ENCODE results near the gene TYW1.
"Not testable (repeated sequence)": the region's sequence is repeated elsewhere in the genome, so short reads cannot be mapped to it uniquely, and the experiment has no call there.

DNA sequence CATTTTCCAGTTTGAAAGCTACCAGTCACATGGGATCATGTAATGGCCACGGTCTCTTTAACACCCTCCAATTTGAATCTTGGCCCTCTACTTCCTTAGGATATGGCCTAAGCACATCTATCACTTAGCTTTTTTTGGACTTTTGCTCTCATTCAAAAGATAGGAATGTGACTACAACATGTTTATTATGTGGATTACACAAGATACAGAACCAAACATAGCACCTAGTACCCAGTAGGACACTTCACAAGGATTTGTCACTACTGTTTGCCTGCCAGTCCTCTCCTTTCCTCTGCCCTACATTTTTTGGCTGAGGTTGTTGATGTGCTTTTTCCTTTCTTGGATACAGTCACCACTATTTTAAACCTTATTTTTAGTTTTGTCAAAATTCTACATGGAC, 233.4 kb downstream of the TYW1 start:
- not testable (repeated sequence) for TF ChIP-seq NFE2L1 (CRISPR knock-in tag; IDR thresholded peaks at IDR 0.05); CBFB (CRISPR knock-in tag; IDR thresholded peaks at IDR 0.05; ENCODE audit: low read depth); ZNF219 (CRISPR knock-in tag; IDR thresholded peaks at IDR 0.05; ENCODE audit: borderline replicate concordance); ATF2 (CRISPR knock-in tag; IDR thresholded peaks at IDR 0.05; ENCODE audit: borderline replicate concordance, low read depth); SP1 (CRISPR knock-in tag; conservative IDR thresholded peaks at IDR 0.05); ETV6 (CRISPR knock-in tag; IDR thresholded peaks at IDR 0.05); USF2 (CRISPR knock-in tag; IDR thresholded peaks at IDR 0.05)
- TF ChIP-seq, protein P1, sequence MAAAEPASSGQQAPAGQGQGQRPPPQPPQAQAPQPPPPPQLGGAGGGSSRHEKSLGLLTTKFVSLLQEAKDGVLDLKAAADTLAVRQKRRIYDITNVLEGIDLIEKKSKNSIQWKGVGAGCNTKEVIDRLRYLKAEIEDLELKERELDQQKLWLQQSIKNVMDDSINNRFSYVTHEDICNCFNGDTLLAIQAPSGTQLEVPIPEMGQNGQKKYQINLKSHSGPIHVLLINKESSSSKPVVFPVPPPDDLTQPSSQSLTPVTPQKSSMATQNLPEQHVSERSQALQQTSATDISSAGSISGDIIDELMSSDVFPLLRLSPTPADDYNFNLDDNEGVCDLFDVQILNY (CRISPR knock-in tag; IDR thresholded peaks at IDR 0.05), result not testable (repeated sequence)
- TF ChIP-seq, protein P2, sequence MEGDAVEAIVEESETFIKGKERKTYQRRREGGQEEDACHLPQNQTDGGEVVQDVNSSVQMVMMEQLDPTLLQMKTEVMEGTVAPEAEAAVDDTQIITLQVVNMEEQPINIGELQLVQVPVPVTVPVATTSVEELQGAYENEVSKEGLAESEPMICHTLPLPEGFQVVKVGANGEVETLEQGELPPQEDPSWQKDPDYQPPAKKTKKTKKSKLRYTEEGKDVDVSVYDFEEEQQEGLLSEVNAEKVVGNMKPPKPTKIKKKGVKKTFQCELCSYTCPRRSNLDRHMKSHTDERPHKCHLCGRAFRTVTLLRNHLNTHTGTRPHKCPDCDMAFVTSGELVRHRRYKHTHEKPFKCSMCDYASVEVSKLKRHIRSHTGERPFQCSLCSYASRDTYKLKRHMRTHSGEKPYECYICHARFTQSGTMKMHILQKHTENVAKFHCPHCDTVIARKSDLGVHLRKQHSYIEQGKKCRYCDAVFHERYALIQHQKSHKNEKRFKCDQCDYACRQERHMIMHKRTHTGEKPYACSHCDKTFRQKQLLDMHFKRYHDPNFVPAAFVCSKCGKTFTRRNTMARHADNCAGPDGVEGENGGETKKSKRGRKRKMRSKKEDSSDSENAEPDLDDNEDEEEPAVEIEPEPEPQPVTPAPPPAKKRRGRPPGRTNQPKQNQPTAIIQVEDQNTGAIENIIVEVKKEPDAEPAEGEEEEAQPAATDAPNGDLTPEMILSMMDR (IDR thresholded peaks at IDR 0.05), result not testable (repeated sequence)
- TF ChIP-seq, protein P3, sequence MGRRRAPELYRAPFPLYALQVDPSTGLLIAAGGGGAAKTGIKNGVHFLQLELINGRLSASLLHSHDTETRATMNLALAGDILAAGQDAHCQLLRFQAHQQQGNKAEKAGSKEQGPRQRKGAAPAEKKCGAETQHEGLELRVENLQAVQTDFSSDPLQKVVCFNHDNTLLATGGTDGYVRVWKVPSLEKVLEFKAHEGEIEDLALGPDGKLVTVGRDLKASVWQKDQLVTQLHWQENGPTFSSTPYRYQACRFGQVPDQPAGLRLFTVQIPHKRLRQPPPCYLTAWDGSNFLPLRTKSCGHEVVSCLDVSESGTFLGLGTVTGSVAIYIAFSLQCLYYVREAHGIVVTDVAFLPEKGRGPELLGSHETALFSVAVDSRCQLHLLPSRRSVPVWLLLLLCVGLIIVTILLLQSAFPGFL (CRISPR knock-in tag; IDR thresholded peaks at IDR 0.05; ENCODE audit: borderline replicate concordance), result not testable (repeated sequence)
- TF ChIP-seq, protein P4, sequence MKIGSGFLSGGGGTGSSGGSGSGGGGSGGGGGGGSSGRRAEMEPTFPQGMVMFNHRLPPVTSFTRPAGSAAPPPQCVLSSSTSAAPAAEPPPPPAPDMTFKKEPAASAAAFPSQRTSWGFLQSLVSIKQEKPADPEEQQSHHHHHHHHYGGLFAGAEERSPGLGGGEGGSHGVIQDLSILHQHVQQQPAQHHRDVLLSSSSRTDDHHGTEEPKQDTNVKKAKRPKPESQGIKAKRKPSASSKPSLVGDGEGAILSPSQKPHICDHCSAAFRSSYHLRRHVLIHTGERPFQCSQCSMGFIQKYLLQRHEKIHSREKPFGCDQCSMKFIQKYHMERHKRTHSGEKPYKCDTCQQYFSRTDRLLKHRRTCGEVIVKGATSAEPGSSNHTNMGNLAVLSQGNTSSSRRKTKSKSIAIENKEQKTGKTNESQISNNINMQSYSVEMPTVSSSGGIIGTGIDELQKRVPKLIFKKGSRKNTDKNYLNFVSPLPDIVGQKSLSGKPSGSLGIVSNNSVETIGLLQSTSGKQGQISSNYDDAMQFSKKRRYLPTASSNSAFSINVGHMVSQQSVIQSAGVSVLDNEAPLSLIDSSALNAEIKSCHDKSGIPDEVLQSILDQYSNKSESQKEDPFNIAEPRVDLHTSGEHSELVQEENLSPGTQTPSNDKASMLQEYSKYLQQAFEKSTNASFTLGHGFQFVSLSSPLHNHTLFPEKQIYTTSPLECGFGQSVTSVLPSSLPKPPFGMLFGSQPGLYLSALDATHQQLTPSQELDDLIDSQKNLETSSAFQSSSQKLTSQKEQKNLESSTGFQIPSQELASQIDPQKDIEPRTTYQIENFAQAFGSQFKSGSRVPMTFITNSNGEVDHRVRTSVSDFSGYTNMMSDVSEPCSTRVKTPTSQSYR (CRISPR knock-in tag; IDR thresholded peaks at IDR 0.05), result not testable (repeated sequence)
